ENCODE results near the gene ACE.

The ACE gene

GRCh38 chr17:63492940-63493339, 16.1 kb downstream of the ACE start:
- DNase-seq: no peak

GRCh38 chr17:63493411-63493810, 16.6 kb downstream of the ACE start:
- DNase-seq: no peak

GRCh38 chr17:63494300-63494928, 17.6 kb downstream of the ACE start:
- no peak for DNase-seq

- no peak for DNase-seq
Measured at GRCh38 chr17:63495491-63495890, 18.6 kb downstream of the ACE start.

GRCh38 chr17:63496177-63496576, 19.3 kb downstream of the ACE start:
- DNase-seq: no peak

GRCh38 chr17:63496663-63497400, 20.0 kb downstream of the ACE start:
- no peak for DNase-seq

- peak; percentile 9 for DNase-seq
Measured at GRCh38 chr17:63497708-63498483, 21.0 kb downstream of the ACE start.

- no peak for DNase-seq
Measured at GRCh38 chr17:63498626-63499195, 21.9 kb downstream of the ACE start.

GRCh38 chr17:63500543-63501390, 23.9 kb downstream of the ACE start:
- no peak for DNase-seq

- DNase-seq: peak; percentile 74
Measured at GRCh38 chr17:63503341-63503705, 26.5 kb downstream of the ACE start.

GRCh38 chr17:63504261-63504660, 27.4 kb downstream of the ACE start:
- DNase-seq: no peak

GRCh38 chr17:63505341-63505740, 28.5 kb downstream of the ACE start:
- no peak for DNase-seq

- no peak for DNase-seq
Measured at GRCh38 chr17:63506627-63507026, 29.8 kb downstream of the ACE start.

- no peak for DNase-seq
Measured at GRCh38 chr17:63511331-63511730, 34.5 kb downstream of the ACE start.

- no peak for DNase-seq
Measured at GRCh38 chr17:63512388-63512787, 35.5 kb downstream of the ACE start.

- DNase-seq: peak; percentile 7
Measured at GRCh38 chr17:63512896-63513644, 36.2 kb downstream of the ACE start.

GRCh38 chr17:63514477-63514876, 37.6 kb downstream of the ACE start:
- DNase-seq: no peak

GRCh38 chr17:63514974-63515373, 38.1 kb downstream of the ACE start:
- no peak for DNase-seq

- DNase-seq: no peak
Measured at GRCh38 chr17:63515426-63515825, 38.6 kb downstream of the ACE start.

GRCh38 chr17:63516910-63517824, 40.3 kb downstream of the ACE start:
- DNase-seq: no peak

Measured in DMS153 (cell line).